Astrocyte (in vitro differentiated cells and primary cell): Measurements from ENCODE around the gene SDSL.

Source experiments
- CTCF ChIP-seq: IDR thresholded peaks from 2 replicates; pipeline ENCODE4 v1.5.1; 2011; ENCODE audit warnings: low read depth, mild to moderate bottlenecking, inconsistent platforms, low read length, moderate library complexity; ENCODE audit not compliant: insufficient read depth
- EZH2 ChIP-seq: IDR thresholded peaks from 2 replicates; pipeline ENCODE4 v1.6.1; 2012; ENCODE audit warnings: mild to moderate bottlenecking, low read length, inconsistent platforms; ENCODE audit not compliant: insufficient read depth

- TF ChIP-seq CTCF (no peak), EZH2 (no peak)
Observed at GRCh38 chr12:113443030-113443539, 20.9 kb downstream of the SDSL start.
